Hepatocyte (in vitro differentiated cells): Measurements from ENCODE around the gene BST1. TPM values are rescaled to one million over a fixed set of nuclear protein-coding genes. Genes with fewer than 3 reads are reported as not detected.

Experiments used
- DNase-seq: peaks from one replicate; pipeline ENCODE4 v3.0.0-alpha.2; 2016; ENCODE audit warnings: low spot score
- H2AFZ ChIP-seq: fragments of 200-600 bp; sonication (generic); 2 replicates; pipeline ENCODE4 v1.6.0; 2016; ENCODE audit warnings: antibody characterized with exemption, mild to moderate bottlenecking
- H3K27ac ChIP-seq: fragments of 200-600 bp; sonication (generic); 2 replicates; pipeline ENCODE4 v1.5.1; 2016; ENCODE audit warnings: mild to moderate bottlenecking
- H3K27me3 ChIP-seq: fragments of 200-600 bp; sonication (generic); 2 replicates; pipeline ENCODE4 v1.6.1; 2016
- H3K36me3 ChIP-seq: fragments of 200-600 bp; sonication (generic); replicated peaks from 2 replicates; pipeline ENCODE4 v1.5.1; 2016; ENCODE audit warnings: low read depth; ENCODE audit not compliant: insufficient read depth
- H3K4me1 ChIP-seq: fragments of 200-600 bp; sonication (generic); 2 replicates; pipeline ENCODE4 v1.5.1; 2016; ENCODE audit warnings: mild to moderate bottlenecking, moderate library complexity; ENCODE audit not compliant: insufficient read depth
- H3K4me2 ChIP-seq: fragments of 200-600 bp; sonication (generic); 2 replicates; pipeline ENCODE4 v1.6.0; 2016
- H3K4me3 ChIP-seq: fragments of 200-600 bp; sonication (generic); 2 replicates; pipeline ENCODE4 v1.5.1; 2016; ENCODE audit warnings: mild to moderate bottlenecking
- H3K79me2 ChIP-seq: fragments of 200-600 bp; sonication (generic); 2 replicates; pipeline ENCODE4 v1.6.0; 2017; ENCODE audit warnings: mild to moderate bottlenecking
- H3K9me2 ChIP-seq: fragments of 200-600 bp; sonication (generic); replicated peaks from 2 replicates; pipeline ENCODE4 v1.6.0; 2017; ENCODE audit warnings: mild to moderate bottlenecking; ENCODE audit not compliant: insufficient read depth
- H3K9me3 ChIP-seq: fragments of 200-600 bp; sonication (generic); 2 replicates; pipeline ENCODE4 v1.5.1; 2016; ENCODE audit warnings: low read depth, mild to moderate bottlenecking
- H4K20me1 ChIP-seq: fragments of 200-600 bp; sonication (generic); 2 replicates; pipeline ENCODE4 v1.6.0; 2016; ENCODE audit warnings: mild to moderate bottlenecking; ENCODE audit not compliant: insufficient read depth, poor library complexity, severe bottlenecking
- CTCF ChIP-seq: fragments of 200-600 bp; sonication (generic); IDR thresholded peaks from 2 replicates; pipeline ENCODE4 v1.5.1; 2016; ENCODE audit warnings: antibody characterized with exemption, mild to moderate bottlenecking; ENCODE audit not compliant: poor library complexity
- EZH2 ChIP-seq: fragments of 200-600 bp; sonication (generic); IDR thresholded peaks from 2 replicates; pipeline ENCODE4 v1.6.1; 2016; ENCODE audit warnings: antibody characterized with exemption, mild to moderate bottlenecking, borderline replicate concordance
- EZH2phosphoT487 ChIP-seq: fragments of 200-600 bp; sonication (generic); IDR thresholded peaks from one replicate; pipeline ENCODE4 v1.6.1; 2018; ENCODE audit warnings: antibody characterized with exemption, mild to moderate bottlenecking, low read depth, moderate library complexity; ENCODE audit not compliant: unreplicated experiment, severe bottlenecking
- WGBS: methylation state at CpG from one replicate; pipeline ENCODE4 v1.1.6; 2016; ENCODE audit warnings: low lambda C conversion rate; ENCODE audit errors: missing lambda C conversion rate; 5-methylcytosine and 5-hydroxymethylcytosine counted together
- polyA plus RNA-seq: library from polyadenylated mRNA; unstranded; fragments of >200 nt; fragmentation: Nextera tagmentation; extraction: Ambion mirVana; gene quantifications from 2 replicates; pipeline ENCODE4 v1.2.1, GENCODE V29; 2016
- total RNA-seq: library from RNA; depleted of rRNA; stranded (reverse); fragments of >200 nt; gene quantifications from 2 replicates; pipeline ENCODE4 v1.2.3, GENCODE V29; 2014

BST1 gene
- total and polyA plus RNA-seq, 2 experiments from 2014 or later = 3.5 to 3.7 TPM

GRCh38 chr4:15676039-15676438 lies 26.8 kb upstream of the BST1 start:
- H3K4me2 ChIP-seq = no peak overlapping the region
- TF ChIP-seq CTCF (no peak), EZH2 (no peak), EZH2phosphoT487 (no peak)

DNA sequence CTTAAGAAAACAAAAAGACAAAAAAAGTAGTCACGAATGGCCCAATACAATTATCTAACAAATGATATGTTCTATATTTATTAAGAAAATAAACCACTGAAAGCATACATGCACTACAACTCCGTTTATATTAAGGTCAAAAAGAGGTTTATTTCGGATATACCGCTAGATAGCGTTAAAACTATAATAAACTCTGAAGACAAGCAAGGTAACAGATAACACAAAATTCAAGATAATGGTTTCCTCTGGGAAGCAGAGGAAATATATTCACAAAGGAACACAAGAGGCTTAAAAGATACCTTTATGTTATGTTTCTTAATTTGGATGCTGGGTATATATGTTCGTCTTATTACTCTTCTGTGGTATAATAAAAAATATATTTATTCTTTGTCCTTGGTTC lies 26.0 kb upstream of the BST1 start:
- H3K9me2 ChIP-seq = no peaks in the 10 kb centered on the region
- no peak for DNase-seq
- H3K79me2 ChIP-seq = peaks cover 62% of the 10 kb centered on the region
- 94% methylated on average over 6 of the region's 6 CpGs for WGBS
- H3K36me3 ChIP-seq = no peaks in the 10 kb centered on the region
- H3K27ac ChIP-seq = peak overlapping the region; percentile 79
- H3K4me3 ChIP-seq = no peak overlapping the region
- H4K20me1 ChIP-seq = no peaks in the 10 kb centered on the region
- H3K4me2 ChIP-seq = no peak overlapping the region
- H3K4me1 ChIP-seq = no peaks in the 10 kb centered on the region
- H2AFZ ChIP-seq = no peak overlapping the region
- H3K27me3 ChIP-seq = no peaks in the 10 kb centered on the region
- no peak for TF ChIP-seq CTCF
- no peak for TF ChIP-seq EZH2
- TF ChIP-seq EZH2phosphoT487 = no peak
- H3K9me3 ChIP-seq = no peaks in the 10 kb centered on the region

More at GRCh38 chr4:15676039-15676438, 26.8 kb upstream of the BST1 start:
- H3K9me2 ChIP-seq = no peaks in the 10 kb centered on the region
- H3K9me3 ChIP-seq = no peaks in the 10 kb centered on the region
- H3K27me3 ChIP-seq = no peaks in the 10 kb centered on the region
- no peaks in the 10 kb centered on the region for H4K20me1 ChIP-seq
- H3K27ac ChIP-seq = no peak overlapping the region
- H3K4me3 ChIP-seq = no peak overlapping the region
- DNase-seq = no peak
- H3K36me3 ChIP-seq = no peaks in the 10 kb centered on the region
- WGBS = 97% methylated on average over 1 of the region's 1 CpG
- H3K79me2 ChIP-seq = peaks cover 62% of the 10 kb centered on the region
- H2AFZ ChIP-seq = no peak overlapping the region
- H3K4me1 ChIP-seq = no peaks in the 10 kb centered on the region

- Histone ChIP-seq H4K20me1 (no peaks in the 10 kb centered on the region), H3K9me2 (no peaks in the 10 kb centered on the region), H3K4me2 (peak overlapping the region; percentile 19), H3K9me3 (no peaks in the 10 kb centered on the region), H3K4me1 (no peaks in the 10 kb centered on the region), H2AFZ (no peak overlapping the region), H3K36me3 (no peaks in the 10 kb centered on the region), H3K79me2 (peaks cover 65% of the 10 kb centered on the region), H3K4me3 (no peak overlapping the region), H3K27me3 (no peaks in the 10 kb centered on the region), H3K27ac (peak overlapping the region; percentile 79)
- TF ChIP-seq EZH2 = no peak
- no peak for TF ChIP-seq EZH2phosphoT487
- no peak for TF ChIP-seq CTCF
- WGBS = 87% methylated on average over 2 of the region's 2 CpGs
- peak; percentile 78 for DNase-seq
Measured at GRCh38 chr4:15677507-15677988, 25.3 kb upstream of the BST1 start.

- H3K27me3 ChIP-seq = no peaks in the 10 kb centered on the region
- no peaks in the 10 kb centered on the region for H3K36me3 ChIP-seq
- no peaks in the 10 kb centered on the region for H3K9me3 ChIP-seq
- peak overlapping the region; percentile 40 for H3K4me3 ChIP-seq
- H3K27ac ChIP-seq = peak overlapping the region; percentile 63
- peaks cover 64% of the 10 kb centered on the region for H3K79me2 ChIP-seq
- H3K4me1 ChIP-seq = peaks cover 12% of the 10 kb centered on the region
- H2AFZ ChIP-seq = peak overlapping the region; percentile 61
- no peaks in the 10 kb centered on the region for H3K9me2 ChIP-seq
- H4K20me1 ChIP-seq = no peaks in the 10 kb centered on the region
- peak overlapping the region; percentile 75 for H3K4me2 ChIP-seq
- no peak for DNase-seq
- TF ChIP-seq EZH2phosphoT487 (no peak), EZH2 (no peak), CTCF (no peak)
- WGBS = under 1% methylated on average over 14 of the region's 14 CpGs
Measured at GRCh38 chr4:15681067-15681371, 21.8 kb upstream of the BST1 start.
